TTC549 (cell line): ENCODE data around the gene FARSB.

Source experiments
- FAIRE-seq: peaks from 2 replicates; lab custom pipeline; 2012; peaks lifted over from hg19 to GRCh38; lab: Jason Lieb, UNC

Gene FARSB

DNA sequence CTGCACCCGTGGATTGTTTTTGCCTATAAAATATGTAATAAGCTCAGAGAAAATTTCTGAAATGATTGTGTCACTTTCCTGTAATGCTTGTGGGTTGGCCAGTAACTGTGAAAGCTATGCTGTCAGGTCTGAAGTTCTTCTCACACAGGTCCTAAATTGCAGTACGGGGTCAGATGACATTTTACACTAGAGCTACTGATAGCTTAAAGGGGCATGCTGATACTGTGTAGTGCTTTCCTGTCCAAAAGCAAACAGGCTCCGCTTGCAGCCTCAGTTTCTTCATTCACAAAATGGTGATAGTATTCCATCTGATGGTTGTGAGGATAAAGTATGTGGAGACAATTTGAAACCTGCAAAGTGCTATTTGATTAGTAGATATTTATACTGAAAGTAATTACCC, 7.6 kb upstream of the FARSB start:
- no peak for FAIRE-seq

DNA sequence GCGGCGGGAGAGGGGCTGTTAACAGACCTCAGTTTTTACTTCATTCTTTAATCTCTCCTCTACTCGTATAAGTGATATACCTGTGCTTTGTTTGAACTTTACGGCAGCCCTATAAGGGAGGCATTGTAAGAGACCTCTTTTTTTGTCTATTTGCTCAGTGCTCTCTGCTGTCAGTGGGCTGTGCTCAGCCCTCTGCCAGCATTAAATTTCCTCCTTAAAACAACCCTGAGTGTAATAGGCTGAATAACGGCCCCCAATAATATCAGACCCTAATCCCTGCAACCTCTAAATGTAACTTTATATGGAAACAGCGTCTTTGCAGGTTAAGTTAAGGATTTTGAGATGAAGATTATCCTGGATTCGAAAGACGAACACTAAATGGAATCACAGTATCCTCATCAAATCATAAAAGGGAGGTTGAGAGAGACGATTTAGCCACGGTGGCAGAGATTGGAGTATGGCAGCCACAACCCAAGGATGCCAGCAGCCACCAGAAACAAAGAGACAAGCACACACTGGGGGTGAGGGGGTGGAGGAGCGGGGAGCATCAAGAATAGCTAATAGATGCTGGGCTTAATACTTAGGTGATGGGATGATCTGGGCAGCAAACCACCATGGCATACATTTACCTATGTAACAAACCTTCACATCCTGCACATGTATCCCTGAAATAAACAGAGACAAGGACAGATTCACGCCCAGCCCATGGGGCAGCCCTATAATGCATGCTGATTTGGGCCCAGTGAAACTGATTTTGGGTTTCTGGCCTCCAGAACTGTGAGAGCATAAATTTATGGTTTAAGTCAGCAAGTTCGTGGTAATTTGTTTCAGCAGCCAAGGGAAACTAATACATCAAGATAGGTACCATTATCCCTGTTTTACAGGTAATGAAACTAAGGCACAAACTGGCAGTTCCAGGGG, 894 bp upstream of the FARSB start:
- no peak for FAIRE-seq

DNA sequence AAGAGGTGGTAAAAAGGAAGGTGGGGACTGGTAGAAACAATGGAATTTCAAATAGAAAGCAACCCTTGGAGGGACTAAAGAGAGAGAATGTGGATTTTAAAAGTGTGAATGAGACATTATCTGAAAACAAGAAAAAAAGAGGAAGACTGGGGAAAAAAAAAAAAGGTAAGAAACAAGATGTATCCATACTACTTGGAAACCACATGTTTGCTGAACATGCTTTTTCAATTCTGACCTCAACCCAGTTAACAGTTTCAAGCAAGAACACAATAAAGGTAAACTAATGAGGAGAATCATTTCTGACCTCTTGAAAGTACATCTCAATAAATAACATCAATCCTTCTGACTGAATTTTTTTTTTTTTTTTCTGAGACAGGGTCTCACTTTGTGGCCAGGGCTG, 2.6 kb downstream of the FARSB start:
- FAIRE-seq = no peak

DNA sequence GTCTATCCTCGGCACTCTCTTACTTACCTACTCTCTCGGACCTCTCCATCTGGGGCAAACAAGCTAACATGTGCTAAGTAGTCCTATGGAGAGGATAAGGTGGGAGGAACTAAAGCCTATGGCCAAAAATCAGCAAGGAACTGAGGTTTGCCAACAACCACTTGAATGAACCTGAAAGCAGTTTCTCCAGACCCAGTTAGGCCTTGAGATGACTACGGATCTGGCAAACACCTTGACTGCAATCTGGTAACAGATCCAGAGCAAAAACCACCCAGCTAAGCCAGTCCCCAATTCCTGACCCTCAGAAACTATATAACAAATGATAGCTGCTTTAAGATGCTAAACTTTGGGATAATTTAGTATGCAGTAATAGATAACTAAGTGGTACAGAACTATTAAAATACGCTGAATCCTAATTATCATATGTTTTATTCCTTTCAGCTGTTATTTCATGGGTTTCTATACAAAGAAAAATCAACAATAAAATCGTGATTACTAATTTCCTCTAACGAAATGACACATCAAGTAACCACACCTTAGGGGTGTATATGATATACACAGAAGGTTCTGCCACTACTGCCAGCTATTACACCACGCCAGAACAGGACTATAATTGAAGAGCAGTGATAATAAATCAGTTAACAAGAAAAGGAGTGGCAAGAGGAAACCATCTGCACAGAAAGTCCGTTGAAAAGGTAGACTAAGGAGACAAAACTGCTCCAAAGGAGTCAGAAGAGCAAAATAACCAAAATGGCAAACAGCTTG, 3.2 kb downstream of the FARSB start:
- no peak for FAIRE-seq

DNA sequence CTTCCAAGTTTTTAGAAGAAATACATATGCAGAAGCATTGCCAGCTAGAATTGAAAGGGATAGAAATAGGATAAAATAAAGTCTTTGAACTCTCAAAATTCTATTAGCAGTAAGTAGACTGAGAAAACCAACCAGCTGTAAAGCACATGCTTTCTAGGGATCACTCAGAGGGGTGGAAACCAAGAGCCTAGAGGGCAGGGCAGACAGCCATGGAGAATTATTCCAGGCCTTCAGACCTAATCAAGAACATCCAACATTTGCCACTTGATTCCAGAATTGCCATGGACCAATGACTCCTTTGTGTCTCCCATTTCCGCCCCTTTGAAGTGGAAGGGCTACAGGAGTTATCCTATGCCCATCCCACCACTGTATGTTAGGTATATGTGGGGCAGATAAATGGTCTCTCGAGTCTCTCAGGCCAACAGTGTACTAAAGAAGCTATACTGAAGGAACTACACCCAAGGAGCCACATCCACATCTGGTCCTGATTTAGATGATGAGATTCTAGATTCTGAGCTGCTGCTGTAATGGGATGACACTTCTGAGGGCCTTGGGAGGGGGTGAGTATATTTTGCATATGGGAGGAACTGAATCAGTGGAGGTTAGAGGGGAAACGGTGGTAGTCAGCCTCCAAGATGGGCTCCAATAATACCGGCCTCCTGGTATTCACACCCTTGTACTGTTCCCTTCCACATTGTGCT, 4.0 kb downstream of the FARSB start:
- no peak for FAIRE-seq

DNA sequence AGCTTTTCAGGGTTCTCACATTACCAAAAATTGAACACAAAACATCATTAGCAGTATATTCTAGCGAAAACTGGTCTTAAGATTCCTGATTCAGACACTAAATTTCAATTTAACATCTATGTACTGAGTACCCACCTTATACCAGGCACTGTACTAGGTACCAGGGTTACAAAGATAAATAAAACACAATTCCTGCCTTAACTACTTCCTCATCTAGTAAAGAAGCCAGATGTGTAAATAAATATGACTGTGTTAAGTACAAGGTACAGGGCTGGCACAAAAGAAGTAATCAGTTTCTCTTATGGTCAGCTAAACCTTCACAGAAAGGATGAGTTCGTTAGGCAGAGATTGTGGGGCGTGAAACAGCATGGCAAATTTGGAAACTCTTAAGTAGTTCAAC, 6.1 kb downstream of the FARSB start:
- FAIRE-seq = no peak

DNA sequence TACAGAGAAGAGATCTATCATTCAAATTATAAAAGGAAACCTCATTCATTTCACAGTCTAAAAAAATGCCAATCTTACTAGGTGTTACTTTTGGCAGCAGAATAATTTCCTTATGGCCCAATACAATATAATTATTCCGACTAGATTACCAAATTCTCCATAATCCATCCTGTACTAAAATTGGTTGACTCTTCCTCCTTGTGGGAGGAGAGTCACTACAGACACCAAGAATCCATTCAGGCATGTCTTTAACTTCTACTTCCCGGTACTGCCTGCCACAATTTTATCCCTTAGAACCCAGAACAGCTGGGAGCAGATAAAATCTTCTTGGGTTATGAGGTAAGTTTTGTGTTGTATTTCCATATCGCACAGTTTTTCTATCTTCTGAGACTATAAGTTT, 9.9 kb downstream of the FARSB start:
- no peak for FAIRE-seq

DNA sequence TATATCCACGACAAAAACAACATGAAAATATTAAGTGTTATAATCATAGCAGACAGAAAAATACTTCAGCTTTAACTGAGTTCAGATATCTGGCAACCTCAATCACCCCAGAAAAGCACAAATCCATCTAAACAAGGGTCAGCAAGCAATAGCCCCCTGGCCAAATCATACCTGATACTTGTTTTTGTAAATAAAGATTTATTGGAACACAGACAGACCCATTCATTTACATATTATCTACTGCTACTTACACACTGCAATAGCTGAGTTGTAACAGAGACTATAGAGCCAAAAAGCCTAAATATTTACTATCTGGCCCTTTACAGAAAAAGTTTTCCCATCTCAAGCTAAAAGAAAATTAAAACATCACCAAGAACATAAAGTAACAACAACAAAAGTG, 12.8 kb downstream of the FARSB start:
- no peak for FAIRE-seq

DNA sequence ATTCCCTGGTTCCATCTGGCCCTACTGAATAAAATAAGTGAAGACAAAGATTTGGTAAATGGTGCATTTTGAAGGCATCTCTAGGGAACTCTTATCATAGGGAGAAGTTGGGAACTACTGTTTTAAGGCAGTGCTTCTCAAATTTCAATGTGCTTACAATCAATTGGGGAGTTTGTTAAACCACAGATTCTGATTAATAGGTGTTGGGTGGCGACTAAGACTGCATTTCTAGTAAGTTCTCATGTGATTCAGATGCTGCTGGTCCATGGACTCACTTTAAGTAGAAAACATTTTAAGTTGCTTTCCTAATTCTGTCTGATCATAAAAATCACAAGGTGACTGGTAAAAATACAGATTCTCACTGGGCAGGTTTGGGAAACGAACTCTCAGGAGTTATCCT, 14.6 kb downstream of the FARSB start:
- FAIRE-seq = no peak

DNA sequence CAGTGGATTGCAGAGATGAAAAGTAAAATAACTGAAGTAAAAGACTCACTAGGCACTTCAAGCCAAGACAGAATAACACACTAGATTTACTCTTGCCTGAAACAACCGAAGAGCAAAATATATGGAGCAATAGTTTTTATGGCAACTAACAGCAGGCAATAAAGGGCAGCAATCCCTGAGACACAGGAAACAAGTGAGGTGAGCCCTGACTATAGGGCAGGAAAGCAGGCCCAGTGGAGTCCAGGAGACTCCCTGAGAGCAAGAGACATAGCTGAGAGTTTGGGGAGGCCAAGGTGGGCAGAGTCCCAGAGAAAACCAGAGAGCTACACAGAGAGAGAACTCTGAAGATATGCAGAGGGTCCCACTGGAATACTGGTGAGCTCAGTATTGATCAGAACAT, 18.8 kb downstream of the FARSB start:
- no peak for FAIRE-seq

DNA sequence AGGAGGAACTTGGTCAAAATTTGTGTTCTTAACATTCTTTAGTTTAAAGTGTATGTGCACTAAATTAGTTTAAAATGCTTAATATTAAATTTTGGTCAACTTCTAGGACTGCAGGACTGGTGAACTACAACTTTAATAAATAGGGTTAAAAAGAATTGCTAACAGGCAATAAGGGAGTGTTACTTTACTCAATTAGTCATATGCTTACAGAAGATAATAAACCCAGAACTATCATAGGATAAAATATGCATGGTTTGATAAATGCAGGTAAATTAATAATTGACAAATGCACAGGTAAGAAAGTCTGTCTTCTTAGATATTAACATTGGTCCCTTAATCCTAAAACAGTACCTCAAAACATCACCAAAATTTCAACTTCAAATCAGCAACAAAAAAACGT, 20.6 kb downstream of the FARSB start:
- no peak for FAIRE-seq

DNA sequence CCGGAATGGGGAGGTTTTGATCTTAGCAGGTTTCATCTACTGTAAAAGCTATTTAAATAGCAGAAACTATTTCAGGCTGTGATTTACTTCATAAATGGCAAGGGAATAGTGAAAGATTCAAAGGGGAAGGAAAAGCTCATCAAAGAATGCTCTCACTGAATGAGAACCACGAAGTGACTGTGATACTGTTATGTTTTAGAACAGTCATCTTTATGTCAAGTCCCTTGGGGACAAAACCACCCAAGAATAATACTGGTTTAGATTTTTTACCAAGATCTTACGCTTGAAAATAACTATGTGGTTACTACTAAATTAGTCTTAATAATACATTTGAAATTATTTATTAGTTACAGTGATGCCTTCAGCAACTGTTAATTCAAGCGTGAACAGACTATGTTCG, 28.1 kb downstream of the FARSB start:
- no peak for FAIRE-seq

DNA sequence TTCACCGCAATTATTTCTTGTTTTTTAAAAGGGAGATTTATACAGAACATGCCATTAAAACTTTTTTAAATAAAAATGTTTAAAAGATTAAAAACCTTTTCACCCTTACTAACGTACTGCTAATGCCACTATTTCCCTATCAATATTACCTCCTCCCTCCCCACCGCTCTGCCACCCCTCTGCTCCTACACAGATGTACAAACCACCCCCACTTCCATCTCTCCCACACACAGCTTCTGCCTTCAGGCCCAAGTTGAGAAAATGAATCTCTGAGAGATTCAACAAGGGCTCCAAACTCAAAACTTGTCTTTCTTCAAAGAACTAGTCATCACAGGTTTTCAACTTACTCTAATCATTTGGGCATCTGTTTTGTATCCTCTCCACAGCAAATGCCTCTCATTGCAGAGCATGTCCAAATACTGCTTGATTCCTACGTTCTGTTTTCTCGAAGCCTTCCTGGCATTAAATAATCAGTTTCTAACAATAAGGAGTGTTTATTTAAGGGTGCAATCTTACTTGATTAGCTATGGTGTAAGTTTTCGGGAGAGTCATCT, 32.1 kb downstream of the FARSB start:
- FAIRE-seq = no peak

DNA sequence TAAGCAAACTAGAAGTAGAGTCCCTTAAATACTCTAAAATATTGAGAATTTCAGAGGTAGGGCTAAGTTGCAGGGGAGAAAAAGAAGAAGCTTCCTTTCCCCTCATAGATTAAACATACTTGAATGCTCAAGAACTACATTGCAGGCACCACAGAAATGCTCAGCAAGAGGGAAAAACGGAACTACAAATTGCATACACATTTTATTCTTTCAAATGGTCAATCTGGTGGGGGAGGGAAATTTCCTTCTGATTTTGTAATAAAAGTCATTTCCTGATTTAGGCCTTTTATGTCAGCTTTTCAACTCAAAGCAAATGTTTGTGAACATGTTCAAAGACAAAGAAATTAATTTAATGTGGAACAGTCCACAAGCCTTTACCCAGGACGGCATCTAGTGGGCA, 33.0 kb downstream of the FARSB start:
- FAIRE-seq = no peak

DNA sequence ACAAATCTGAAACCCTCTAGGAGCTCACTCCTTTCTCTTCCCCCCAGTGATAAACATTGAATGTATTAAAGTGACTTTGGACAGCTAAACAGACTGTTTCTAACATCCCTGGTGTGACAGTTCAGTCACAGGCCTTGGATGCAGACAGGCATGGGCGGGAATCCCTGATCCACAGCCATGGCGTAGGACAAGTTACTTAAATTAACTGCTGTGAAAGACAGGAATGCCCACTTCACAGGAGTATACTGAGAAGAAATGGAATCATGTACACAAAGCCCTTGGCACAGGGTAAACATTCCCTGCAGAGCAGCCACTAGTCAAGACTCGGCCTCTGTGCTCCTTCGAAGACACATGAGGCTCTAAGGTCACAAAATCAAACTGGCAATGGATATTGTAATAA, 34.0 kb downstream of the FARSB start:
- no peak for FAIRE-seq

DNA sequence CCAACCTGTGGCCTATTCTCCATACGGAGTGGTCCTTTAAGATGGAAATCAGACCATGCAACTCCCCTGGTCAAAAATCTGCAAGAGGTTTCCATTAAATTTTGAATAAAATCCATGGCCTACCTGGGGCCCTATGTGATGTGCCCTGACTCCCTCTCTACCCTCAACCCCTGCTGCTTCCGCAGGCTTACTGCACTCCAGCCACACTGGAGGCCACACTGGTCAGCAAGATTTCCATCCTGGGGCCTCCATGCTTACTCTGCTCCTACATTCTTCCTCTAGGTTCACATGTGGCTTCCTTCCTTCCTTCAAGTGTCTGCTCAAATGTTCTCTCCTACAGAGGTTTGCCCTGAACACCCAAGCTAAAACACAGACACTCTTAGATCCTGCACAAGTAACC, 40.6 kb downstream of the FARSB start:
- no peak for FAIRE-seq

DNA sequence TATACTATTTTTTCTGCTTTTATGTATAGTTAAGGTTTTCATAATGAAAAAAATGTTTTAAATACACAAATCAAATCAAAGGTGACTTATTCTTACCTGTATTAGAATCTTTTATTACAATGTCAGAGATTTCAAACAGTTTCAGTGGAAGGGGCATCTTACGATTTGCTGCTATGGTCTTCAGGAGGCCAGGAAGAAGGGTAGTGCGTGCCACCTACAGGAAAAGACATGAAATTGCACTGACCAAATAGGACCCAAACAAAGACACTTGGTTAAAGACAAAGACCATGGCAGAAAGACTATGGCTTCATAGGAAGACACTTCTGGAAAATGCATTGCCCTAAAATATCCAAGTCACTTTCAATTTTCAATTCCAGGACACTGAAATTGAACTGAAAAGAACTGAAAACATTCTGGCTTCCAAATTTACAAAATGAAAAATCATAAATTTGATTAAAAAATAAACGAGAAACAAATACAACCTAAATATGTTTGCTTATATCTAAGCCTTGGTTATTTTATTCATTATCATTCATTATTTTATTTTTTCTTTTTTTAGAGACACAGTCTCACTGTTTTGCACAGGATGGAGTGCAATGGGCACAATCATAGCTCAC, 42.1 kb downstream of the FARSB start:
- peak; percentile 95 for FAIRE-seq

DNA sequence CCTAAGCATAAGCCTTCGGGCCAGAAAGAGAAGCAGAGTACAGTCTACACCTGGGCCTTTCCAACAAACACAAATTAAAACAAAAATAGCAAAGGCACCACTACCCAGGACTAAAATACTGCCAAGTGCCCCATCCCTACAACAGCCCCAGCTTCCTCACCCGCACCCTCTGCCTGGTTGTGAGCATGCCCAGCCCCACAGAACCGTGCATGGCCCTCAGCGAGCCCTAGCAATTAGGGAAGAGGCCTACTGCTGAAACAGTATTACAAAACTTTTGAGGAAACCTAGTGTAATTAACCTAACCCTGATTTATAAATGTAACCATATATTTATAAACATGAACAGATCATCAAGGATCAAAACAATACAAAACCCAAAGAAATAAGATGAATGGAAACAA, 44.2 kb downstream of the FARSB start:
- FAIRE-seq = no peak

DNA sequence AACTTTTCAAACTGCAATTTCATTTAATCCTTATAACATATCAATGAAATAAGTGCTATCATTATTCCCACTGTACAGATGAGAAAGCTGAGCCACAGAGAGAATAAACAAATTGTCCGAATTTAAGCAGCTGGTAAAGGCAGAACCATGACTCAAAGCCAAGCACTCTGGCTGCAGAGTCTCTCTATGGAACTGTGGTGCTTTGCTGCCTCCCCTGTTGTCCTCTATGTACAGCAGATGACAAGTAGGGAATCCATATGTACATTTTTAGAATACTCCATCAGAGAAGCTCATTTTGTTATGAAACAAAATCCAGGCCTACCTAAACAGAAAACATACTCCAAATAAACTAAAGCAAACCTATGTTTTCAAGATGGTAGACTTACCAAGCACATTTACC, 45.1 kb downstream of the FARSB start:
- FAIRE-seq = no peak

DNA sequence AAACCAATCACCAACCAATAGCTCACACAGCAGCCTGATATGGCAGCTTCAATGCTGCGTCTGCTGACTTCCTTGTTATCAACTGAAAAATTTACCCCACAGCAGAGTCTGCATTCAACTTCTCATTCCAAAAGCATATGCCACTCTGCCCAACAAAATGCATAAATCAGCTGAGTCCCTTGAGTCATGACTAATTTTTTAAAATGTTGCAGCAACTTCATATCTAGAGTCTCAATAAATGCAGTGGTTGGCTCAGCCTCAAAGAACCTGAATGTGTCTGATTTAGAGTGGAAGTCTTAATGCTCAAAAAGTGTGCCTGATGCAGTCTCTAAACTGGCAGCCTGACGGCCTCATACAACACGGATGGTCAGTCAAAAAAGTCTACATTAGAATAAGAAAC, 46.5 kb downstream of the FARSB start:
- no peak for FAIRE-seq

DNA sequence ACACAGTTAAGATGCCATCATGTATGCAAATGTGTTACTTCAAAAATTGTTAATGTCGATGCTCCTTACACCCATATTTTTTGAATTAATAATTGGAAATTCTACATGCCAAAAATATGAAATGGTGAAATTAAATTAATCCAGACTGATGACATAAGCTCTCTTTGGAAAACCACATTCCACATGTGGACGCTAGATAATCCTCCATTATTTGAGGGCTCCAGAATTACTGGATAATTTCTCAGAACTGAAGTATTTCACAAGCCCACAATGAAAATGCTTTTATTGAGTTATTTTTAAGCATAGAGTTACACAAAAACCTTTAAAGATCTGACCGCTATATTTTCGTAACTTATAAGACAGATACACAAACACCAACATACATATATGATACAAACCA, 47.8 kb downstream of the FARSB start:
- FAIRE-seq = no peak

DNA sequence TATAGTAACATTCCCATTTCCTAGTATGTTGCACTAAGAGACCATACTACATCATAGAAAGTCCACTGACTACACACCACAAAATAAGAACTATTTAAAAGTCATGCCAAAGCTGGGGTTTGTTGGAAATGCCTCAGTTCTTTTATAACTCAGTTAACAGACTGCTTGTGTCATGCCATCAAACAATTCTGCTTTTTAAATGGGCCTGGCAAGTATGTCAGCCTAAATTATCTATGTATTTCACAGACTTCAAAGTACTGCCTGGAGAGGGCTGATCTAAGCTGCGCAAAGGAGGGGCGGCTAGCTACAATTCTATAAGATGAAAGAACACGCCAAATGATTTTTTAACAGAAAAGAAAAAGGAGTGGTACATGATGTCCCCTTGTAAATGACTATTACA, 49.6 kb downstream of the FARSB start:
- FAIRE-seq = no peak
